GM13977 (cell line): ENCODE data around the gene CCDC78.
"Not testable (repeated sequence)": the region's sequence is repeated elsewhere in the genome, so short reads cannot be mapped to it uniquely, and the experiment has no call there.

Experiments
- DNase-seq: peaks from one replicate; pipeline ENCODE4 v3.0.0; 2012; ENCODE audit warnings: low spot score
- CTCF ChIP-seq: IDR thresholded peaks from 2 replicates; pipeline ENCODE4 v1.5.1; 2012; ENCODE audit warnings: mild to moderate bottlenecking, control low read depth; ENCODE audit not compliant: insufficient read depth; ENCODE audit errors: extremely low read depth, missing control alignments
- in situ Hi-C: fragments of 300-500 bp; cut with MboI; formaldehyde crosslinking; loops from one replicate; pipeline ENCODE4 v1.12.0; 2022; ENCODE audit warnings: low sequenced_read_pairs, low pct_unique_long_range_greater_than_20kb, mixed read lengths, inconsistent platforms; ENCODE audit not compliant: unreplicated experiment

The CCDC78 gene

GRCh38 chr16:714558-715476, 11.4 kb downstream of the CCDC78 start, which contains the start of gene METRN:
METRN (plus strand) TSS chr16:715118; CDS start chr16:715290, 172 bp downstream.
- in situ Hi-C loops: loop anchor here (5.0 kb wide), 1 partner anchor 72 kb away; the partner anchor contains the start of genes CHTF18 and RPUSD1
- TF ChIP-seq CTCF: no peak

DNA sequence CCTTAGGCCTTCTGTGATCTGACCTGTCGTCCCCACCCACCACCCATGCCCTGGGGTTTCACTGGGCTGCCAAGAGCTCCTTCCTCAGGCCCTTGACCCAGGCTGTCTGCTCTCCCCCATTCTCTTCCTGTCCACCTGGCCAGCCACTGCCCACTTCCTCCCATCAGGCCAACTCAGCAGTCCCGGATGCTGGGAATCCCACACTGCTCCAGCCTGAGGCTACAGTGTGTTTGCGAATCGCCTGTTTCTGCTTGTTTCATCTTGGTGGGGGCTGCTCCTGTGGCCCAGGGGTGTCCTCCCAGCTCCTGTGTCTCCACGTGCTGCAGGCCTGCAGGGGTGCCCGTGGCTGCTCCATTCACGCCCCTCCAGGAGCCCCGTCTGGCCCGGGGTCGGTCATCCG, 12.2 kb downstream of the CCDC78 start:
- no peak for TF ChIP-seq CTCF
- in situ Hi-C loops: loop anchor here (5.0 kb wide), 1 partner anchor 73 kb away; the partner anchor contains the start of genes CHTF18 and RPUSD1
- no peak for DNase-seq

More at GRCh38 chr16:714558-715476, 11.4 kb downstream of the CCDC78 start, which contains the start of gene METRN:
- peak; percentile 98 for DNase-seq

- in situ Hi-C loops: loop anchor here (5.0 kb wide), 1 partner anchor 75 kb away; the partner anchor contains the start of genes CHTF18 and RPUSD1
- TF ChIP-seq CTCF: peak; percentile 50
- not testable (repeated sequence) for DNase-seq
These were observed 13.4 kb downstream of the CCDC78 start for GRCh38 chr16:712740-713250.

- TF ChIP-seq CTCF: peak; percentile 98
- in situ Hi-C loops: loop anchor here (5.0 kb wide), 1 partner anchor 76 kb away; the partner anchor contains the start of genes CHTF18 and RPUSD1
- DNase-seq: peak; percentile 95
These were observed 14.5 kb downstream of the CCDC78 start for GRCh38 chr16:711548-712320.

DNA sequence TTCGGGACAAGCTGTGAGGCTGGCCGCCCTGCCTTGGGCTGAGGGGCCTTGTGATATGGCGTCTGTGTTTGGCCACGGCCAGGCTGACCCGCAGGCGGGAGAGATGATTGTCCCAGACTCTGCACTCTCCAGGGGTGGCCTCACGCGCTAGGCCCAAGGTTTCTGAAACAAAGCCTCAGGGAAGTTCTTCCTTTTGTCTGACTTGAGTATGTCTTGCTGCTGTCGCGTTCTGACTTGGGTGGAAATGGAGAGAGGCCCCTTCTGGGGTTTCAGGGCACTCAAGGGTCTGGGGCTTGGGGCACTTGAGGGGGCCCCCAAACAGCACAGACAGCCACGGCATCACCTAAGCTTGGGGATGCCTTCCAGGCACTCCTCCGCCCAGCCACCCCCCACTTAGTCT, 15.2 kb downstream of the CCDC78 start:
- in situ Hi-C loops: loop anchor here (5.0 kb wide), 1 partner anchor 76 kb away; the partner anchor contains the start of genes CHTF18 and RPUSD1
- TF ChIP-seq CTCF: no peak
- no peak for DNase-seq
